ENCODE data around the gene EXOC3L1.

The EXOC3L1 gene, protein sequence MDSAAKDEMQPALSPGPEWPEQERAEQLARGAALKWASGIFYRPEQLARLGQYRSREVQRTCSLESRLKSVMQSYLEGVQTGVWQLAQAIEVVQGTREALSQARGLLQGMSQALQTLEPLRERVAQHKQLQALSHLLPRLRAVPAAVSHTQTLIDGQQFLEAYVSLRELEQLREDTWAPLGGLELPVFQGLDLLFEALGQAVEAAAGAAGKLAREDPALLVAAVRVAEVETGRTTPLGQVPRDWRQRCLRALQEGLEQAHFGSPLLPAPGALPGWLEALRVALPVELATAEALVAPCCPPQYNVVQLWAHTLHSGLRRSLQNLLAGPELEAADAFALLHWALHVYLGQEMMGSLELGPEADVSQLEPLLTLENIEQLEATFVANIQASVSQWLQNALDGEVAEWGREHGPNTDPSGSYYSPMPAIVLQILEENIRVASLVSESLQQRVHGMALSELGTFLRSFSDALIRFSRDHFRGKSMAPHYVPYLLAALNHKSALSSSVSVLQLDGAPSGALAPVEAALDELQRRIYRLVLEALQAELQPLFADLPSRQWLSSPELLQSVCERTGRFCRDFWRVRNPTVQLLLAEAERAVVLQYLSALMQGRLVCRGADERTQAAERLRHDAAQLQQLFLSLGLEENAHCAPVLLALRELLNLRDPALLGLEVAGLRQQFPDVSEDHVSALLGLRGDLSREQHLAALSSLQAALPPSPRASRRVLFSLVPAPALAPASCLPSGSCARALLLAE

DNA sequence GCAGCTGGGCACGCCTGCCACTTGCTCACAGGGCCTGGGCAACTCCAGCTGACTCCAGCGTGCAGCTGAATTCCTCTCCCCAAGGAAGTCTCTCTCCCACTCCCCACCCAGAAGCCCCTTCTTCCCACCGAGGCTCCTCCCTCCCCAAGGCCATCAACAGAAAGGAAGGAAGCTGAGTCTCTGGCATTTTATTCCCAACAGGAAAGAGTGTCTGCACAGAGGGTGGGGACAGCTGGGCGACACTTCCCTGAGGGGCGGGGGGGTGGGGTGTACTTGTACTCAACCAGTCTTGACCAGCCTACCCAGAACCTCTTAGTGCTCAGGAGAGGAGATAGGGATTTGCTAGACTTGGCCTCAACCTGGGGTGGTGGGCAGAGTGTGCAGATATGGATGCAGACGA, at the start of gene EXOC3L1:
TSS of gene EXOC3L1 (minus strand) at position 96 of the 400 bp plus-strand sequence. CDS start 460 bp downstream, outside the sequence.
- no peak for DNase-seq

DNA sequence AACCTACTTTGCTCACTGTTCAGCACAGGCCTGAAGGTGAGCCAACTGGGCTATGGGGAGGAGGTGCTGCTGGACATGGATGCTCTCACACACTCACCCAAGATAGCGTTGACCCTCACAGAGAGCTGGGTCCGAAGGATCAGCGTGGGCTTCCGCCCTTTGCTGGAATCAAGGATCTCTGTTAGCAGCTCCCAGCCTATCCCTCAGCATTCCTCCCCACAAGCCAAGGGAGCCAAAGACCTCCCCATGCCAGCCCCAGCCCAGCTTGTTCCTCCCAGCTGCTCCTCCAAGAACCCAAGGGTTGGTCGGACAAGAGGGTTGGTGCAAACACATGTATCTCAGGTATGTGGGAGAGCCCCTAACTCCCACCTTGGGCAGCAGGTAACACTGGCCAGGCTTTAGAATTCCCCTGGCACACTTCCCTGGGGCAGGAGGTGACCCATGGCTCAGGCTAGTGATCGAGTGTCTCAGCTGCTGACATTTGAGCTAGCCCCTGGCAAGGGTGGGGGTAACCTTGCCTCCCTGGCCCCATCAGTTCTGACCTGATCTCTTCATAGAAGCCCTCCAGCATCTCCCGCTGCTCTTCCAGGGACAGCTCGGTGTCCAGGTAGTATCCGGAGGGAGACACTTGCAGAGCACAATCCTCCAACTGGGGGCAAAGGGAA, 49.0 kb upstream of the EXOC3L1 start:
- DNase-seq, result no peak

DNA sequence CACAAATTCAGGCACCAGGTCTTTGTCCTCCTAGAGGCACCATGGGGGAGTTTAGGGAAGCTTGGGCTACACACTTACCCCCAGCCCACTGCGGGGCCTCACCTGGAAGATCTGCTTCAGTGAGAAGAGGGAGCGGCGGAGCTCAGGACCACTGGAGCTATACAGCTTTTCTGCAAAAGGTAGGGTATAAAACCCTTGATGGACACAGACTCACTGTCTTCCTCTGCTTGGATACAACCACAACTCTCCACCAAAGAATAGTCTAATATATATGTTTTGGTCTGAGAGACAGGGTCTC, 48.3 kb upstream of the EXOC3L1 start:
- DNase-seq, result no peak

DNA sequence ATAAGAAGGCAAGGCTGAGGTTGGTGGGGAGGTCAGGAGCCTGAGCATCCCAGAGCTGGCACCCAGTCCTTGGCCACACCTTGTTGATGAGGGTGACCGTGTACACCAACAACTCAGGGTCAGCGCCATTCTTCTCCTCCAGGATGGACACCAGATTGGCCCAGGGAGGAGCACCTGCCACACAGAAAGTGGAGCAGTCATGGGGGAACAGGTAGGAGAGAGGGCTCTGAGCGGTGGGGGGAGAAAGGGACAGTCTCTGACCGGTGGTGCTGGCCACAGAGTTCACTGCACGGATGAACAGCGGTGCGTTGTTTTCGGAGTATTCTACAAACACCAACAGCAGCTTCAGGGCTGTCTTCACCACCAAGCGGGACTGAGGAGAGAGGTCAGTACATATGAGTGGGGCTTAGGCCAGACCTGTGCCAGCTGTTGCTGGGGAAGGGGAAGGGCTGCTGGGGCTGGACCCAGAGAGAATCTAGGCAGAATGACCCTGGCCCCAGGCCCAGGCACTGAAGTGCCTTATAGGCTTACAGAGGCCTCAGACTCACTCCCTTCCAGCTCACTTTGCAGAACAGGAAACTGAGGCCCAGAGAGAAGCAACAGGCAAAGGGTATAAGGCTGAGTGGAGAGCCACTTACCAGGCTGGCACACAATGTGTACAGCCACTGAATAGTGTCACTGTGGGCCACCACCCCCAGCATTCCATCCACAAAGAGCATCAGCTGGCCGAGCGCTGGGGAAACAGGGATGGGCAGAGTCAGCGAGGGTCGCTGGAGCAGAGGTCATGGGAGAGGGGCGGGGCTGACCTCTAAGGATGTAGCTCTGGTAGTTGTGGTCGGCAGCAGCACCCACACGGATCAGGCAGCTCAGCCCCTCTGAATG, 47.7 kb upstream of the EXOC3L1 start:
- DNase-seq, result no peak

DNA sequence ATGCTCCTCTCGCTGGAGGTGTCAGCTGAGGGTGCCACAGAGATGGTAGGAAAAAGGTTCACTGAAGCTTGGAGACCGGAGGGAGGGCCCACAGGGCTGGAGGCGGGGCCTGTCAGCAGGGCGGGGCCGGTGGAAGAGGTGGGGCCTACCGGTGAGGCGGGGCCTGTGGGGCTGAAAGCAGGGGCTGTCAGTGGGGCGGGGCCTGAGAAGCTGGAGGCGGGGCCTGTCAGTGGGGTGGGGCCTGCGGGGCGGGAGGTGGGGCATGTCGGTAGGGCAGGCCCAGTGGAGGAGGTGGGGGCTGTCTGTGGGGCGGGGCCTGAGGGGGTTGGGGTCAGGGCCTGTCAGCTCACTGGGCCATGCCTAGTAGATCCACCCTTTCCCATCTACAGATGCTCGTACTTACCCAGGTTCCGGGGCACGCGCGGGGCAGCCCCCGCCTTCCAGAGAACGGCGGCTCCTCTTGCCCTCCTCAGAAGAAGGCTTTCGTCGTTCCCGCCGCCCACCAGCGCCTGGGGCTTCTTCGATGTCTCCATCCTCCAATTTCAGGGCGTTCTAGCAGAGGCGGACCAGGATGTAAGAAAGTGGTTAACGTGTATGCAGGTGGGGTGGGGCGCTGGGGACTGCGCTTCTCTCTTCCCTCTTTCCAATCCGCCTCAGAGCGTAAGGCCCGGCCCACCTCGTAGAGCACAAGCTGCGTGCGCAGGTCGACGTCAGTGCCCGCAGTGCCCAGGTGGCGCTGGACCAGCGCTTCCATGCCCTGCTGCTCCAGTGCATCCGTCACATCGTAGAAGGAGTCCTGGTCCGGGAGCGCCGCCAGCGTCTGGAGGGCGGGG, 46.8 kb upstream of the EXOC3L1 start:
- no peak for DNase-seq

DNA sequence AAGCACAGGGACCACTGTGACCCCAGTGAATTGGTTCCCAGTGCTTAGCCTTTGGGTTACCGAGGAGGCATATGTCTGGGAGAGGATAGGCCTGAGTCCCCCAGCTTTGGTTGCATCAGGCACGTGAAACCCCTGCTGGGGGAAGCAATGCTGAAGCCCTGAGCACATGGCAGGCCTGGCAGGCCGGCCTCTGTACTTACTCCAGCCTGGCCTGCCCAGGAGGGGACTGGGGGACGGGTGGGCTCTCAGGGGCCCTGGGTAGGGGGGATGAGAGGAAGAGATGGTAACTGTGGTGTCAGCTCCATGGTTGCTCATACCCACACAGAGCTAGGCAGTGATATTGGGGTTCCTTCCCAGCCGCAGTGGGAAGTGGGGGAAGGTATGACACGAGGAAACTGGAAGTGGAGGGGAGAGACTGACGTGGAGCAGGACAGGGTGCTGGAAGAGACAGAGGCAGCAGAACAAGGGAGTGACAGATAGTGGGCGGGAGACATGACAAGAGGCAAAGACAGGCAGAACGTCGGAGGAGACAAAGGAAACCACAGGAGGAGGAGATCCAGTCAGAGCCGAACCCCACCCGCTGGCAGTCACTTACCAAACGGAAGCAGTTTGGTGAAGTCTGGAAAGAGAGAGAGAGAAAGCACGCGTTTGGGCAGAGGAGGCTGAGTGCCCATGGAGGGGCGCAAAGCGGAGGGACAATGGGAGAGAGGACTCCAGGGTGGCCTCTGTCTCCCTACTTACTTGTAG, 46.1 kb upstream of the EXOC3L1 start:
- DNase-seq, result no peak

DNA sequence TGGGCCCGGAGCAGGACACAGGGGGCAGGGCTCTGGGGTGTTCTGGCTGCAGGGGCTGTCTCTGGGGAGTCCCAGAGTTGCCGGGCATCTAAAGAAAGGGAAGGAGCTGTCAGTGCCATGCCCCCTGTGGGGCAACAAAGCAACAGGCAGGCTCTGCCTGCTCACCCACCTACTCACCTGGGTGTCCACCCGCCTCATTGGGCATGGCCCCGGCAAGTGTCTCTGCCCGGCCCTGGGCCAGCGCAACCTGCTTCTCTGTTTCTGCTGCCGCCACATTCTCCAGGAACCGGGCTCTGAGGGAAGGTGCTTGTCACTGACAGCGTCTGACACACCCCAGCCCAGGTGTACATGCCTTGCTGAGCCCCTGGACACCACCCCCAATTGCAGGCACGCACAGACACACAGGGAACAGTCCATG, 44.3 kb upstream of the EXOC3L1 start:
- no peak for DNase-seq

DNA sequence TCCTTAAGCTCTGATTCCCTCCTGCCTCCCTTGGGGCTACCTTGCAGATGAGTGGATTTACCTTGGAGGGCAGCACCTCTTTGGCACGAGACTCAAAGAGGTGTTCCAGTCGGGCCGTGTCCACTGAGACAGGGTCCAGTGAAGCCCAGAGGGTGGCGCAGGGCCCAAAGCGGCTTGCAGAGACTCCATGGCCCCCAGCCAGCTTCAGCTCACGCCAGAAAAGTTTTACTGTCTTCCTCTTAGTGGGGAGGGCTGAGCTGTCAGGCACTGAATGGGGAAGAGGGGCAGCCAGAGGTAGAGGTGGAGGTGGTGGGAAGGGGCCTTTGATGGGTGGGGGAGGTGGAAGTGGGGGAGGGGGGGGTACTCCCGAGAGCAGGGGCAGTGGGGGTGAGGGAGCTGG, 43.7 kb upstream of the EXOC3L1 start:
- DNase-seq, result no peak

DNA sequence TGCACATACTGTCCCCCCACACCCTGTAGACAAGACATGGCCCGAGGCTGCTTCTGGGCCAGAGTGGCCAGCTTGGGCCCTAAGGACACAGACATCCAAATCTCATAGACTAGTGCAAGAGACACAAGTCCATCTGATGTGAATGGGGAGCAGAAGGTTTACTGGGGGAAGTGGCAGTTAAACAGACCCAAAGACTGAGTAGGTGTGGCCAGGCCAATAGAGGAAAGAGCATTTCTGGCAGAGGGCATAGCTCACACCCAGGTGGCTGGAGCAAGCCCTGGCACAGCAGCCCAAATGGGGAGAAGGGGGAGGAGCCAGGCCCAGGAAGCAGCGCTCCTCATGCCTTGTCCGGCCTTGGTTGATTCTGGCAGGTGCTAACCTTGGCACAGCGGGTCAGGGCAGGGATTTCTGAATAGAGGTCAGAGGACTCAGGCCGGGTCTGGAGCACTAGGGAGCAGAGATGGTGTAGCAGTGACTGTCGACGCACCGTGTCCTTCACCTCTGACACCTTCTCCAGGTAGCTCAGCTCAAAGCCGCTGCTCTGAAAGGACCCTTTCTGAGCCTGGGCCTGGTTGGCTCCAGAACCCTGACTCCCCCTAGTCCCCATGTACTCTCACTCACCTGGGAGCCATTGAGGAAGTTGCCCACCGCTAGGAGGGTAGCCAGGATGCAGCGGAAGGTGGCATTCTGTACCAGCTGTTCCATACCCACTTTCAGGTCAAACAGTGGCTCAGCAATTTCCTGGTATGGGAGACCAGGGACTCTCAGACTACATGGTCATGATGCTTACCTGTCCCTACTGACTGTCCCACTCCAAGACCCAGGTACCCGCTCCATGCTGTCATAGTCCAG, 41.1 kb upstream of the EXOC3L1 start:
- no peak for DNase-seq

DNA sequence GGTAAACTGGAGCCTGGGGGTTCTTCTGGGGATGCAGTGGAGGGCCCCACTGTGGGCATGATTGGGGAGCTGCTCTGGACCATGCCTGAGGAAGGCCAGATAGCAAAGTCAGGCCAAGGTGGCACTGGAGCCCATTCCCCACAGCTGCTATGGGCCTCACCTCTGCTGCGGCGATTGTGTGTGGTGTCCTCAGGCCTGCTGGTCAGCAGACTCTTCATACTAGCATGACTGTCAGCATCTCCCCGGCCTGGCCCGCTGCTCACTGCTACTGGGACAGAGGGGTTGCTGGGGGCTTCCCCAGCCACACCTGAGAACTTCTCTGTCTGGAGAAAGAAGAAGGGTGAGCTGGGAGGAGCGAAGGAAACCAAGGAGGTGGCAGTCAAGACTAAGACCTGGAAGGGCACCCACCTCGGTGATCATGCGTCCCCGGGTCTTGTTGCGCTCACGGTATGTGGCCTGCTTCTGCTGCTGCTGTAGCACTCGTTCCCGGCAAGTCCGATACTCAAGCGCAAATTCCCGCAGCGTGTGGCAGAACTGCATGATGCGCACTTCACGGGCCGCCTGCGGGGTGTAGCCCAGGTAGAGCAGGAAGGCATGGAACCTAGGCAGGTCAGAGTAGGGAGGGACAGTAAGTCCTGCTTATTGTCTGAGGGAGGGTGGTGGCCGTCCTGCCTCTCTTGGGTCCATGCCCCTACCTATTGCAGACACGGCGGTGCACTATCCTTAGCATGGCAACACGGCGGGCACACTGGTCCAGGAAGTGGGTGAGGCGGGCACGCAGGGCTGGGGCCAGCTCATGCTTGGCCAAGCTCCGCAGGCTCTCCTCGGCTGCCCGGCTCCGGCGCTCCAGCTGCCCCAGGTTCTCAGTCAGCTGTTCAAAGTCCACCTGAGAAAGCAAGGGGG, 40.2 kb upstream of the EXOC3L1 start:
- DNase-seq, result no peak

DNA sequence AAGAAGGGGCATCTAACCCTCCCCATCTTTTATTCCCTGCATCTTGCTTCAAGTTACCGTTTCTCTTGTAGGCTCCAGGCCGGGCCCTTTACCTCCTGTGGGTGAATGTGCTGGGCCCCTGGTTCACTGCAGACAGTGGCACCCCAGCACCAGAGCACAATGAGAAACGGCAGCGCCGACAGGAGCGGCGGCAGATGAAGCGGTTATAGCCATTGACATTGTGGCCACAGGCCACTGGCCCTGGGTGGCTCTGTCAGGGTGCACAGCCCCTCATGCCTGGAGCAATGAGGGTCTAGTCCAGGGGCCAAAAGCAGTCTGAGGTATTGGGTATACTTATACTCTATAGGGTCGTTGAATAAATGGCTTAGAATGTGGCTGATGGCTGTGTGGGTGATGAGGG, 39.0 kb upstream of the EXOC3L1 start:
- no peak for DNase-seq

DNA sequence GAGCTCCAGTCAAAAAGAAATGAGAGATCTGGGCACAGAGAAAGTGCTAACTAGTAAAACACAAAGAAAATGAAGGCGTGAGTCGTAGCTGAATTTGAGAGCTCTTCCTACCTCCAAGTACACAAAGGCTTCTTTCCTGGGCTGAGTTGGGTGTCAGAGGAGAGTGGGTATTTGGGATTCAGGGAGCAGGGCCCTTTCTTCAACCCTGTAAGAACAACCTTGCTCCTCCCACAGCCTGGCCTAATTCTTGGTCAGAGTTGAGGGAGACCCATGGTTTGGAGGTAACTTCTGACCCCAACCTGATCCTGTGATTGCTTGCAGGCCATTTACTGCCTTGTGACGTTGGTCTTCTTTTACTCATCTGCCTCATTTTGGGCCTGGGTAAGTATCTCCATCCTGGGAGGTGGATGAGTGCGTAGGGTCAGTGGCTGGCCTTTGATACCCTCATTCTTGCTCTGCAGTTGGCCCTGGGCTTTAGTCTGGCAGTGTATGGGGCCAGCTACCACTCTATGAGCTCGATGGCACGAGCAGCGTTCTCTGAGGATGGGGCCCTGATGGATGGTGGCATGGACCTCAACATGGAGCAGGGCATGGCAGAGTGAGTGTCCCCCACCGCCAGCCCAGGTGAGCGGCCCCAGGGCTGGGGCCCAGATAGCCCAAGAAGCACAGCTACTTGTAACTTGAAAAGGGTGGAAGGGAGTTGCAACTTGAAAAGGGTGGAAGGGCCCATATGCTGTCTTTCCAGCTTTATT, 38.3 kb upstream of the EXOC3L1 start:
- DNase-seq, result no peak

DNA sequence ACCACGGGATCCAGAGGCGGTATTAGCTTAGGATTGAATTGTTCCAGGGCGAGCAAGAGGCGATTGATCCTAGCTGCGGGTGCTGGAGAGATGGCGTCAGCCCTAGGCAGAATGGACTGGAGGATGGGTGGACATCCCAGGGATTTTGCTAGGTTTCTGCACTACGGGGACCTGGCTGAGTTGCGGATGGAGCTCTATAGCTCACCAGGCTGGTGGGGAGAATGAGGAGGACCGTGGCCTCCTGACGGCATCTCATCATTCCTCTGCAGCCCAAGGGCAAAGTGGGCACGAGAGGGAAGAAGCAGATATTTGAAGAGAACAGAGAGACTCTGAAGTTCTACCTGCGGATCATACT, 37.6 kb upstream of the EXOC3L1 start:
- no peak for DNase-seq

DNA sequence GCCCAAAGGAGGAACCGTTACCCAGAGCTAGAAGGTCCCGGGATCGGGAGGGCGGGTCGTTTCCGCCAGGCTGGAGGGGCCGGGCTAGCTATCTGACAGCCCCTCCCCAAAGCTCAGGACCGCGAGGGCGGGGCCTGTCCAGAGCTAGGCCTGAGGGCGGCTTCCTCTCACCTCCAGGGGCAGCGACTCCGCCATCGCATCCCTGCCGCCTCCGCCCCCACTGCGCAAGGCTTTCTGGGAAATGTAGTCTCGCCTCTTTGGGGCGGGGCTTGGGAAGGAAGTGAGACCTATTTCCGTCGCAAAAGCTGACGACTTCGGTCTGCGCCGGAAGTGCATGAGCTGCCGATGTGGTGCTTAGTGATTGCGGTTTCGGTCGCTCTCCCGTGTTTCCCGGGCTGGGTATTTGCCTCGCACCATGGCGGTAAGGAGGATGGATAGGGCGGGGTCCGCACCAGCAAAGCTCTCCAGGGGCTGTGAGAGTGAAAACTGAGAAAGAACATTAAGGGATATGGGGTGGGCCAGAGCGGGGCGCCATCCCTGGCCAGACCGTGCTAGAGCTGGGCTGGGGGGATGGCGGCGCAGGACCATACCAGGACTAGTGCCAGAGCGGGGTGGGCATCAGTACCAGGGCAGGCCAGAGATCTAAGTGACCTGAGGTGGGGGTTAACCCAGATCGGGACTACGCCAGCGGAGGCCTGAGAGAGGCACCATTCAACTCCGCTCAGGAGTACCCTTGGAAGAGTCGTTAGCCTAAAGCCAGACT, 37.0 kb upstream of the EXOC3L1 start, which contains the start of gene TMEM208:
TSS of gene TMEM208 (plus strand) at position 327 of the 763 bp plus-strand sequence. CDS start at position 416, 89 bp downstream.
- DNase-seq, result peak; percentile 88

DNA sequence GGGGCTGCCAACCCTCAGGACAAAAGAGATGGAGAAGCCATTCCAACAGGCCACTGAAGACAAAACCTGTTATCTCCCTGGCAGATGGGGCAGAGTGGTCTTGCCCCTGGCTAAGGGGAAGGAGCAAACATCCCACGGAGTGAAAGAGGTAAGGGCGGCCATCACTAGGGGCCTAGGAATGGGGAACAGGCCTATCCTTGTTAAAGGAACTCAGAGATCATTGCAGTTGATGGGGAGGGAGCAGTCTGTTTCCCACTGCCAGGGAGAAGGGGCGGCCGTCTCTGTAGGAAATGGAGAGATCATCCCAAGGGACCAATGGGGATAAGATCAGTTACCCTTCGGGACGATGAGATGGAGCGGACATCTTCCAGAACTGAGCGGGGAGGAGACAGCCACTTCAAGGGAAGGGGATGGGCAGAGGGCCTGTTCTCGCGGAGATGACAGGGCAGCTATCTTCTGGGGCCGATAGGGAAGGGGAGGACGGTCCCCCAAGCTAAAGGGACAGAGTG, 36.4 kb upstream of the EXOC3L1 start:
- DNase-seq, result peak; percentile 19

DNA sequence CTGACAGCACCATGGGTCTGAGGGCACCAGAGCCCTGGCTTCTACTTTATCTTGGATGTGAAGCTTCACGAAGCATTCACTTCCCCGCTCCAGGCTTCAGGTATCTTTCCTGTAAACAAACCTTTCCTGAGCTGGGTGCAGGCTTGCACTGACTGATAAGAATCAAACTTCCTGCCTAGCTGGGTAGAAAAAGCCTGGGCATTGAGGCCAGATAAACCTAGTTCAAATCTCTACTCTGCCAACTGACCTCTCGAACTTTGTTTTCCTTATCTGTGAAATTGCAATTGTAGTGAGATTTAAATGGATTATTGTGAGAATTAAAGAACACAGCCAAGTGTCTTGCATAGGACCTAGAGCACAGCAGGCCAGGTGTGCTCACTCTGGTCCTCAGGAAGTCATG, 34.1 kb upstream of the EXOC3L1 start:
- no peak for DNase-seq
